ENCODE data around the gene SULT1A1.
"Not testable (repeated sequence)": the region's sequence is repeated elsewhere in the genome, so short reads cannot be mapped to it uniquely, and the experiment has no call there.

GRCh38 chr16:28601589-28601988 is 8.3 kb downstream of the SULT1A1 start:
- not testable (repeated sequence) for TF ChIP-seq EZH2 (IDR thresholded peaks at IDR 0.05; ENCODE audit: insufficient read depth, low read length); CTCF (IDR thresholded peaks at IDR 0.05; ENCODE audit: insufficient read depth, low read depth, low read length)
